GM21367 (cell line): ENCODE data around the gene ADAMTS3.

ENCODE experiments used
- ATAC-seq: cut with Tn5 transposase; IDR thresholded peaks from one replicate; pipeline ENCODE4 v1.9.1; 2021; ENCODE audit not compliant: unreplicated experiment

ADAMTS3 gene

DNA sequence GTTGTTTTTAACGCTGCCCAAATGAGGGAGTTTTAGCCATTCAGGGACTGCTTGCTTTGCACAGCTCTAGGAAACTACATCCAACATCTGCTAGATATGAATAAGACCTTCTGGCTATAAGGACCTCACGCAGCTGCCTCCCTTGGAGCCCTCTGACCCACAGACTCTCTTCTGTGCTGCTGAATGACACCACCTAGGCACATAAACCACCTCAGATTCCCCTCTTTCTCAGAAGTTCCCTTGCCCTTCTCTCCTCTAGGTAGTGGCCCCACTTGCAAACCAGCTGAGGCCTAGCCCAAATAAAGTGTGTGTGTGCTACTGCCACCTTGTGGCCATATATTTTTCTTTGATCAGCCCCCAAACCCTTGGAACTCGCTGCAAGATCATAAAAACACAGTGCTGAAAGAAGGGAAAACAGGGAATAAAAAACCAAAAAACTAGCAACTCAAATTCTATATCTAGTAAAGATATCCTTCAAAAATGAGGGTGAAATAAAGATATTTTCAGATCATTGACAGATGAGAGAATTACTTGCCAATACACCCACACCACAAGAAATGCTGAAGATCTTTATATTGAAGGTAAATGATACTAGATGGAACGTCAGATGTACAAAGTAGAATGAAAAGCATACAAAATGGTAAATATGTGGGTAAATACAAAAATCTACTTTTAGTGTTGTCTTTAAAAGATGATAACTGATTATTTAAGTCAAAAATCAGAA lies 265.9 kb downstream of the ADAMTS3 start:
- ATAC-seq: peak; percentile 90

DNA sequence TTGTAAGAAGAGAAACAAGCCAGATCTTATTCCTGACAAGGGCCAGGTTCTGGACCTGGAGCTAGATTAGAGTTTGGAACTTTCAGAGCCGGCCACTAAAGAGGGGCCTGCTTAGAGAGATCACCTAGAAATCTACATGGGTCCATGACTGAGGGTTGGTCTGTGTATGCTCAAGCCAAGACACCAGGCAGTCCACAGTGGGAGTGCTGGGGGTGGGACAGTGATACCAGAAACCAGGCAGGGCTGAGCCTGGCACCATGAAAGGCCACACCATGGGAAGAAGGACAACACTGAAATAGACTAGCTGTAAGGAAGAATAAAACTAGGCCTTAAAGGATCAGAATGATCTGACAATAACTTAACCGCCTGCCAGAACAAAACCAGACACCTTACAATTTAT lies 267.3 kb downstream of the ADAMTS3 start:
- ATAC-seq: no peak

DNA sequence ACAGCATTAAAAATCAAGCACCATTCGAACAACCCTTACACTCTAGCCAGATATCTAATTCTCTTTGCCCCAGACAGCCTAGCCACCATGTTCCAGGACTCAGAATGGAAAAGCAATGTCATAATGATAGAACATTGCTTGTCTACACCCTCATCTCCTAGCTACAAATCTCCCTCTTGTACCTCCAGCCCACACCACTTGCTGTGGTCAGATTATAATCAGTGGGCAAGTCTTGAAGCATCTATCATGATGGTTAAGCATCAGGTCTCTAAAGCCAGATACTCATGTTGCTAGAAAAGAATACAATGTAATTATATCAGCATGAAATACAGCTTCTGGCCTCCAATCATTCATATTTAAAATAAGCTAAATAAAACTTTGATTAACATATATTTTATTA lies 268.9 kb downstream of the ADAMTS3 start:
- no peak for ATAC-seq

DNA sequence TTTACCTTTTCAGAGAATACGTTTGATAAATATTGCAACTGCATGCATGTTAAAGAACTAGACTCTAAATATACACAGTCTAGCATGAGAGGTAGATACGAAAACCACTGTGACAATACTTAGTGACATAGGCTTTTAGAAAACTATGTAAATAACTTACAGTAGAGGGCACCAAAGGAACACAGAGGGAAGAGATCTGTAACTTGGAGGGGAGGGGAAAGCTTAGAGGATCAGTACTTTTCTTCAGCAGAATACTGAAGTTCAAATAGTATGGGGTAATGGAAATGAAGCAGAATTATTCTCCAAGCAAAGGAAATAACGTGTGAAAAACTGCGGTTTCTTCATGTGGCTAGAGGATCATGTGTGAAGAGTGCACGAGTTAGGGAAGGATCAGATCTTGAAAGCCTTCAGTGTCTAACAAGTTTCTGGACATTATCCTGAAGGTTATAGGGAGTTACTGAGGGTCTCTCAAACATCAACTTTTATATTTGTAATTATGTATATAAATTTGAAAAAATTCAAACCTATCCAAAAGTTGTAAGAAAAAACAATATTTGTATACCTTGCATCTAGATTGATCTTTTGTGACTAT lies 273.0 kb downstream of the ADAMTS3 start:
- peak; percentile 67 for ATAC-seq

DNA sequence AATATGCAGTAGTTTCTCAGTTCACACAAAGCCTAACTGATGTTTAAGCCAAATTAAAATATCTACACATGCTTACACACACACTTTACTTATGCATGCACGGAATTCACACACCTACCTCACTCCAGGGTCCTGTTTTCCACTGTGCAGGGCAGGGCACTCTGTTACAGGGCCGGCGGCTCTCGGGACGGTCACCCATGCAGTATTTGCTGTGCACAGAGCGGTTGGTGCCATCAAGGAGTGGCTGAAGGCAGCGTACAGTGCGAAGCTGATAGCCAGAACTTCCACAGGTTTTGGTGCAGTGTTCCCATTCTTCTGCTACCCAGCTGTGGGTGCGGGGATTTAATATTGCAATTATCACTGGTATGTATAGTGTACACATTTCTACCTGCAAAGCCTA lies 278.3 kb downstream of the ADAMTS3 start:
- no peak for ATAC-seq

DNA sequence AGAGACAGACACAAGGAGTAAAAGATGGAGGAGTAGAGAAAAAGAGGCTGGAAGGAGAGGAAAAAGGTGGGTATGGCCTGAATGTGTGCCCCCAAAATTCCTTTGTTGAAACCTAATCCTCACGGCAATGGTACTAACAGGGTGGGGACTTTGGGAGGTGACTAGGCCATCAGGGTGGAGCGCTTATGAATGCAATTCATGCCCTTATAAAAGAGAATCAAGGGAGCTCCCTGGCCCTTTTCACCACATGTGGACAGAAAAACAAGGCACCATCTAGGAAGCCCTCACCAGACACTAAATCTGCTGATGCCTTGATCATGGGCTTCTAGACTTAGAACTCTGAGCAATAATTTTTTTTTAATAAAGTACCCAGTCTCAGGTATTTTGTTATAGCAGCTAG lies 282.1 kb downstream of the ADAMTS3 start:
- no peak for ATAC-seq

DNA sequence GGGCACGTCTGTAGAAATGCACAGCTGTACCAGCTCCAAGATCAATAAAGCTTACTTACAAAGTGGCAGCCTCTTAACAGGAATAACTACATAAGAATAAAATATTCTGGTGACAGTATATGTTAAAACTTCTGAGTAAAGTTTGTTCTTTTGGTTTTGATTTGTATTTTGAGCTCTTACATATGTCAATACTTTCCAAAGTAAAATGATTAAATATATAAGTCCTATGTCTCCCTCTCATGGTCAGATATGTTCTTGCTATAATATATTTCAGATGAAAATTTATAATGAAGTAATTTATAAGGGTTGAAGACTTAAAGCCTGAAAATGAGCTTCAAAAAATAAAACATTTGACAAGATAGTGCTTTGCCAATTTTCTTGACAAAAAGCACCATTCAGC lies 282.8 kb downstream of the ADAMTS3 start:
- no peak for ATAC-seq

DNA sequence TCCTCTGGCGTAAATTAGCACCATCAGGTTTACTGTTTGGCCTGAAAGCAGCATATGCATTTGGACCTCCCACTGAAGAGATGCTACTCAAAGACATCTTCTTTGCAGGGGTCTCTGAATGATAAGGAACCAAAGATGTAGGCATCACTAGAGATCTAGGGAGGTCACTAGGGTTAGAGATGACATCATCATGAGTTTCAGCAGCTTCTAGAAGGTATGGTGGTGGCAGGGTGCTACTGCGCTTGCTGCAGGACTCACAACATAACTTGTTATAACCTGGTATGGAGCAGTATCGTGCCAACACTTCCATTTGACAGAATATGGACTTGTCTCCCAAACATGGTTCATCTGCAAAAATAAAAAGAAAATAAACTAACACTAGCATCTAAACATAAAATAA lies 285.7 kb downstream of the ADAMTS3 start:
- no peak for ATAC-seq

DNA sequence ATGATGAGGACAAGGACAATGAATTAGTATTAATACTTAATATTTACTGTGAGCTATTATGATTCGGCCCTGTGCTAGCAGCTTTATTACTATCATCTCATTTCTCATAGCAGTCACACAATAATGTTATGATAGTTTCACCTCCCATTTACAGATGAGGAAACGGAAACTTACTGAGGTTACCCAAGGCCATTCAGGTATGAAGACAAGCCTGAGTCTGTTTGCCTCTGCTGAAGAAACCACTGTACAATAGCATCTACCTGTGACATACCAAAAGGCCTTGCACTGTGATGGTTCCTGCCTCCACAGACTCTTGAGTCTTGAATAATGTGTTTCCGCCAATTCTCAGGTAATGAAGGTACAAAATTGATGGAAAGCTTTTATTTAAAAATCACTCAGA lies 288.8 kb downstream of the ADAMTS3 start:
- ATAC-seq: no peak

DNA sequence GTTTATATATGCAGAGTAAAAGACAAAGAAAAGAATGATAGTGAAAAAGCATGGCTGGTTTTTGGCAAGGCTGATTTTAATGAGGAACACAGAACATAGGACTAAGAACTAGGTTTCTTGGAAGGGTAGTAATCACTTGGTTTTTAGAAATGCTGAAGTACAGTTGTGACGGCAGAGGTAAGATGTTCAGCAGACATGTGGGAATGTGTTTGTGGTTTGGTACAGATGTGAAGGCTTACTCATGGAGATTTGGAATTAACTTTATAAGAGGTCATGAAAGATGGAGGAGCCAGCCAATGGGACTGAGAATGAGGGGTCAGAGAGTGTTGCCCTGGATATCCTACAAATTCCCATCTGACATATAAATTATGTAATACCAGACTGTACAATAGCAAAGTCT lies 293.6 kb downstream of the ADAMTS3 start:
- ATAC-seq: no peak

DNA sequence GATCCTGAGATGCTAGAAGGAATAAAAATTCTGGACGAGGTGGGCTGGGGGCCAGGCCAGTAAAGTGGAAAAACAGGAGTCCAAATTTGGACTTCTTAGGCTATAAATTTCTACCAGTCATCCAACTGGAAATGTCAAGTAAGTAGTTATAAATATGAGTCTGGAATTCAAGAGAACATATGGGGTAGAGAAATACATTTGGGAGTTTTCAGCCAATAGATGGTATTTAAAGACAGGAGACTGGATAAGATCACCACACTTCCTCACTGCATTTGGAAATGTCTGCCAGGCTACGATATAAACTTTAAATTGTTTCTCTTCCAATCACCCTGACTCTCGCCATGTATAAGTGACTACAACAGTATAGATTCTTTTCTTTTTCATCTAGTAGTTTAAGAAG lies 294.8 kb downstream of the ADAMTS3 start:
- no peak for ATAC-seq

DNA sequence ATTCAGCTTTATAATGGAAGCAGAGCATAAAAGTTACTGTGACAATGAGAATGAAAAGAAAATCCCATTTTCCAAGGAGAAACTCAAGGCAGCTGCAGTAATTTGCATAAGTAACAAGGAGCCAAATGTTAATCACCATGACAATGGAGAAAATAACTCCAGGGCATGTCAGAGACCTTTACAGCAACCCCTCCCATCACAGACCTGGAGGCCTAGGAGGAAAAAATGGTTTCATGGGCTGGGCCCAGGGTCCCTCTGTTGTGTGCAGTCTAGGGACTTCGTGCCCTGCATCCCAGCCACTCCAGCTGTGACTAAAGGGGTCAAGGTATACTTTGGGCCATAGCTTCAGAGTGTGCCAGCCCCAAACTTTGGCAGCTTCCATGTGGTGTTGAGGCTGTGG lies 313.8 kb downstream of the ADAMTS3 start:
- no peak for ATAC-seq

DNA sequence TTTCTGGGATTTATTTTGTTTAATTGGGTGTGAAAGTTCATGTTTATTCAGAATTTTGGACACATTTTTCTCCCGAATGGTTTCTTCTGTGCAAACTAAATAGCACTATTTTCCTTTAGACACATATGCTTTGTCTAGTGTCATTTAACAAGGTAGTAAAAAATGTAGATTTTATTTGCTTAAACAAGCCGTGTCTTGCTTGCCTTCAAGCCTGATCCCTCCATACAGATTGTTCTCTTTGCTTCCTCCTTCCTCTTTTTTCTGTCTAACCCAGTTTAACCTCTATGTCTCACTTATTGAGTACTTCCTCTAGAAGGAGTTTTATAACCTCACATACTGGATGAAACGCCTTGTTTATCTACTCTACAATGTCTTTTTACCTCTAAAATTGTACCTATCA lies 325.4 kb downstream of the ADAMTS3 start:
- no peak for ATAC-seq

DNA sequence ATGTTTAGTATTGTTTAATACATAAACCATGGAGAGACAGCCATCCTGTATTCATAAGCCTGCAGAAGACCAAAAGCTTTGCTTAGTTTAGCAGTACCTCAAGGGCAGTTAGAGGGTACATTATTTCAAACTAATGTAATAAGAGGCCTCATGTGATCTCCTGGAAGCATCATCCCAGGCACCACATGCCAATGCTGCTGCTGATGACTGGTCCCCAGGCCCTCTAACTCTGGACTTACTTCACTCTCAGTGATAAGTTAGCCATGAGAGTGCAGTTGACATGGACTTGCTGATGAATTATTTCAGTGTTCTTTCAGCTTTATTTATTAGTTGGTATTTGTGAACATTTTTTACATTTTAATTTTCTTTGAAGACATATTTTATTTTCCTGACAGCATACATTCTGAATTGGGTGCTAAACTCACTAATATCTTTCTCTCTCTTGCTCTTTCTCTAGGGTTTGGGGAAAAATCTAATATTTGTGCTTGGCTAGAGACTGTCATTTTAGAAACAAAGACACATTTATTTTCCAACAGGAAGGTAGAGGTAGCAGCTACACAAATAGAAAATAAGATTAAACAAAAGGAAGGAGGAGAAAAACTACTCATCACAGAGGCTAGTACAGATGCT lies 329.4 kb downstream of the ADAMTS3 start:
- no peak for ATAC-seq
